ENCODE measurements around the gene TLCD3A. TPM values are rescaled to one million over a fixed set of nuclear protein-coding genes. Genes with fewer than 3 reads are reported as not detected.

The TLCD3A gene
- total and polyA plus RNA-seq, 9 of the 15 experiments (the other 6 are each of a cell fraction or from before 2014, with no cell fraction given), result 1.3 to 13.5 (median 7.3) TPM

- peaks cover 4 to 8% of the 10 kb centered on the region in 2 experiments; a peak in 3 of 5 replicates for H3K4me1 ChIP-seq (replicated peaks in 1 of 2; ENCODE audit: control insufficient read depth in 2 of 2, insufficient read depth in 2 of 2, low read length in 2 of 2)
- H2AFZ ChIP-seq (ENCODE audit: low read depth, low read length), result no peak overlapping the region
- peaks cover 74% of the 10 kb centered on the region; the same call in 2 of the 3 replicates for H3K36me3 ChIP-seq (ENCODE audit: control insufficient read depth, insufficient read depth, low read length)
- no peak overlapping the region for H3K9ac ChIP-seq (ENCODE audit: insufficient read depth in 1 of 2, low read depth in 2 of 2, low read length in 2 of 2)
- in situ Hi-C loops (cut with MboI) (loop anchor here (5.0 kb wide), 1 partner anchor 199 kb away; no protein-coding TSS in a partner anchor), intact Hi-C loops (cut with micrococcal nuclease) (no loop called here)
- DNase-seq (ENCODE audit: extremely low read depth in 1 of 4, low spot score in 3 of 4) (no peak), ATAC-seq (no peak), FAIRE-seq (no peak)
- H3K27ac ChIP-seq (ENCODE audit: extremely low read depth, low read depth, low read length), result no peak overlapping the region
- no peaks in the 10 kb centered on the region for H3K9me3 ChIP-seq (replicated peaks; ENCODE audit: control insufficient read depth, insufficient read depth, low read depth, low read length)
- 88% methylated on average over 4 of the region's 4 CpGs for WGBS (ENCODE audit: insufficient coverage, low coverage, missing lambda C conversion rate)
- H3K79me2 ChIP-seq (ENCODE audit: control insufficient read depth, insufficient read depth, low read length), result peaks cover 16% of the 10 kb centered on the region
- H4K20me1 ChIP-seq (replicated peaks; ENCODE audit: control insufficient read depth, insufficient read depth, low read length), result no peaks in the 10 kb centered on the region
- TF ChIP-seq ZNF239 (CRISPR knock-in tag; IDR thresholded peaks at IDR 0.05) (no peak), NFE2L1 (tag; IDR thresholded peaks at IDR 0.05; ENCODE audit: borderline replicate concordance, low read depth) (no peak), ZNF121 (CRISPR knock-in tag; conservative IDR thresholded peaks at IDR 0.05) (peak; percentile 27; the same call in 1 of the 2 replicates)
- no peak overlapping the region for H3K4me2 ChIP-seq (ENCODE audit: insufficient read depth, low read length)
- H3K4me3 ChIP-seq, result no peak overlapping the region
- no TSS peak for BruUV-seq (replicated peaks)
- H3K27me3 ChIP-seq (ENCODE audit: control insufficient read depth in 2 of 2, insufficient read depth in 2 of 2, low read length in 2 of 2), result no peaks in the 10 kb centered on the region
- no peaks in the 10 kb centered on the region for H3K9me1 ChIP-seq (ENCODE audit: control insufficient read depth, insufficient read depth, low read length)
- CTCF ChIA-PET (ENCODE audit: low intra/inter-chr PET ratio), result no interaction called here
- POLR2A ChIA-PET, result interaction anchor here (0.6 kb wide), 1 partner anchor 598 kb away, joined by 3 read pairs; no protein-coding TSS in a partner anchor
These were observed 56.2 kb downstream of the TLCD3A start for GRCh38 chr17:788551-788950.

DNA sequence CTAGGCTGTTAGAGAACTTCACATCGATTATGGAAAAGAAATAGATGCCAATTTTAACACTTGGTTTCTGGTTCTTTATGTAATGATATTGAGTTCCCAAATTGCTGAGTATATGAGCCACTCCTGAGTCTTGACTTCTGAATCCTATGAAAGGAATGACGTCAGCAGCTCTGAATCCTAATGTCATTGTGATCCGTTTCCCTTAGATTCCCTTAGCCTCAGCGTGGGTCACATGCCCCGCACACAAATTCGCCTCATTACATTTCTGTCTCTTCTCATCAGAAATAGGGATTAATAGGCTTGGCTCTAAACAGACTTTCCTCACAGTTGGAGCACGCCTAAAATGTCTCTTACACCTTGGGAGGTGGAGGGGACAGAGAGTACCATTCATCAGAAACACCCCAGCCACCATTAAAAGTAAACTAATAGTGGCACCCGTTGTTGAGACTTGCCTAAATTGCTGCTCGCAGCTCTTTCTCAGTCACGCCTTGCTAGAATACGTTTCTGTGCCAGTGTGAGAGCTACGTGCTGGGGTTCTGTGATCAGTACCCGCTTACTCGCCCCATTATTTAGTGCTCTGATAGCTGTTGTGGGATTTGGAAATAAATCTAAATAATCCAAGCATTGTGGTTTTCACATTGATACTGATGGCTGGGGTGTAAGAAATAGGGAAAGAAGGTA is 56.9 kb downstream of the TLCD3A start:
- Histone ChIP-seq H3K4me1 (replicated peaks in 1 of 2; ENCODE audit: control insufficient read depth in 2 of 2, insufficient read depth in 2 of 2, low read length in 2 of 2) (peaks cover under 1 to 4% of the 10 kb centered on the region in 2 experiments; a peak in 3 of 5 replicates), H2AFZ (ENCODE audit: low read depth, low read length) (no peak overlapping the region), H3K9me1 (ENCODE audit: control insufficient read depth, insufficient read depth, low read length) (no peaks in the 10 kb centered on the region), H3K4me3 (no peak overlapping the region), H3K27me3 (ENCODE audit: control insufficient read depth in 2 of 2, insufficient read depth in 2 of 2, low read length in 2 of 2) (no peaks in the 10 kb centered on the region), H3K36me3 (ENCODE audit: control insufficient read depth, insufficient read depth, low read length) (peaks cover 67% of the 10 kb centered on the region; the same call in 2 of the 3 replicates), H3K9me3 (replicated peaks; ENCODE audit: control insufficient read depth, insufficient read depth, low read depth, low read length) (no peaks in the 10 kb centered on the region), H4K20me1 (replicated peaks; ENCODE audit: control insufficient read depth, insufficient read depth, low read length) (no peaks in the 10 kb centered on the region), H3K79me2 (ENCODE audit: control insufficient read depth, insufficient read depth, low read length) (peaks cover 8% of the 10 kb centered on the region), H3K4me2 (ENCODE audit: insufficient read depth, low read length) (no peak overlapping the region), H3K27ac (ENCODE audit: extremely low read depth, low read depth, low read length) (no peak overlapping the region), H3K9ac (ENCODE audit: insufficient read depth in 1 of 2, low read depth in 2 of 2, low read length in 2 of 2) (no peak overlapping the region)
- intact Hi-C loops (cut with micrococcal nuclease), result no loop called here
- ATAC-seq (no peak), FAIRE-seq (no peak), DNase-seq (ENCODE audit: extremely low read depth in 1 of 4, low spot score in 3 of 4) (no peak)
- no TSS peak for BruUV-seq (replicated peaks)
- 95% methylated on average over 14 of the region's 14 CpGs for WGBS (ENCODE audit: insufficient coverage, low coverage, missing lambda C conversion rate)
- ChIA-PET CTCF (ENCODE audit: low intra/inter-chr PET ratio) (no interaction called here), POLR2A (interaction anchor here (0.6 kb wide), 1 partner anchor 599 kb away, joined by 3 read pairs; no protein-coding TSS in a partner anchor)
- in situ Hi-C loops (cut with MboI), result loop anchor here (5.0 kb wide), 1 partner anchor 198 kb away; no protein-coding TSS in a partner anchor
- TF ChIP-seq, protein P1, sequence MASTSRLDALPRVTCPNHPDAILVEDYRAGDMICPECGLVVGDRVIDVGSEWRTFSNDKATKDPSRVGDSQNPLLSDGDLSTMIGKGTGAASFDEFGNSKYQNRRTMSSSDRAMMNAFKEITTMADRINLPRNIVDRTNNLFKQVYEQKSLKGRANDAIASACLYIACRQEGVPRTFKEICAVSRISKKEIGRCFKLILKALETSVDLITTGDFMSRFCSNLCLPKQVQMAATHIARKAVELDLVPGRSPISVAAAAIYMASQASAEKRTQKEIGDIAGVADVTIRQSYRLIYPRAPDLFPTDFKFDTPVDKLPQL (IDR thresholded peaks at IDR 0.05; ENCODE audit: extremely low read depth, insufficient read length), result no peak
- TF ChIP-seq ZNF263 (CRISPR knock-in tag; IDR thresholded peaks at IDR 0.05; ENCODE audit: borderline replicate concordance), result no peak
- TF ChIP-seq NCOA1 (IDR thresholded peaks at IDR 0.05; ENCODE audit: low read depth), result no peak
- TF ChIP-seq, protein P2, sequence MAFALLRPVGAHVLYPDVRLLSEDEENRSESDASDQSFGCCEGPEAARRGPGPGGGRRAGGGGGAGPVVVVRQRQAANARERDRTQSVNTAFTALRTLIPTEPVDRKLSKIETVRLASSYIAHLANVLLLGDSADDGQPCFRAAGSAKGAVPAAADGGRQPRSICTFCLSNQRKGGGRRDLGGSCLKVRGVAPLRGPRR (CRISPR knock-in tag; IDR thresholded peaks at IDR 0.05), result no peak
- TF ChIP-seq KLF16 (IDR thresholded peaks at IDR 0.05), result no peak
- TF ChIP-seq ZKSCAN3 (CRISPR knock-in tag; IDR thresholded peaks at IDR 0.05), result no peak
- no peak for TF ChIP-seq SUPT5H (IDR thresholded peaks at IDR 0.05)
- no peak for TF ChIP-seq ZNF444 (CRISPR knock-in tag; IDR thresholded peaks at IDR 0.05)
- no peak for TF ChIP-seq ZNF224 (CRISPR knock-in tag; IDR thresholded peaks at IDR 0.05)
- no peak for TF ChIP-seq ZNF398 (CRISPR knock-in tag; IDR thresholded peaks at IDR 0.05)
- no peak for TF ChIP-seq ARID1B (IDR thresholded peaks at IDR 0.05)

All from K562 (cell line).